Measurements from ENCODE around the gene CAB39L. TPM values are rescaled to one million over a fixed set of nuclear protein-coding genes. Genes with fewer than 3 reads are reported as not detected.

CAB39L gene
- total and polyA plus RNA-seq, 2 of the 13 experiments (the other 11 are each of a cell fraction or from before 2014, with no cell fraction given) = 3.1 to 6.1 TPM

DNA sequence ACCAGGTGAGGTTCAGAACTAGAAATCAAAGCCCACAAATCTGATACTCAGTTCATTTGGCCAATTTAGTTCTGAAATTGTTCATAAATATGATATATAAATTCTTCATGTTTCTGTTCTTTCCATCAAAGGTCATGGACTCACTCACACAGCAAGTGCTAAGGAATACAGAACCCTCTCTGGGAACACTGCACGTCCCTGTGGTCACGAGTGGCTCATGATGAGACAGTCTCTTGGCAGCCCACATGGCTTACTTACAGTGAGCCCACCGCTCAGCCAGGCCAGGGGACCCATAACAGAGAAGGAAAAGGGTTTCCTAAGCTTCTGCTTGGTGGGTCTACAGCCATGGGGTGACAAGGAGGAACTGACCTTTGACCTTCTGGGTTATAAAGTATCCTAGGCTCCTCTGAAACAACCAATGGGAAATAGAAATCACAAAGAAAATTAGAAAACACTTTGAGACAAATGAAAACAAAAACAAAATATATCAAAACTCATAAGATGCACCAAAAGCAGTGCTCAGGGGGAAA lies 128.8 kb downstream of the CAB39L start (continued):
- TF ChIP-seq, protein P1, sequence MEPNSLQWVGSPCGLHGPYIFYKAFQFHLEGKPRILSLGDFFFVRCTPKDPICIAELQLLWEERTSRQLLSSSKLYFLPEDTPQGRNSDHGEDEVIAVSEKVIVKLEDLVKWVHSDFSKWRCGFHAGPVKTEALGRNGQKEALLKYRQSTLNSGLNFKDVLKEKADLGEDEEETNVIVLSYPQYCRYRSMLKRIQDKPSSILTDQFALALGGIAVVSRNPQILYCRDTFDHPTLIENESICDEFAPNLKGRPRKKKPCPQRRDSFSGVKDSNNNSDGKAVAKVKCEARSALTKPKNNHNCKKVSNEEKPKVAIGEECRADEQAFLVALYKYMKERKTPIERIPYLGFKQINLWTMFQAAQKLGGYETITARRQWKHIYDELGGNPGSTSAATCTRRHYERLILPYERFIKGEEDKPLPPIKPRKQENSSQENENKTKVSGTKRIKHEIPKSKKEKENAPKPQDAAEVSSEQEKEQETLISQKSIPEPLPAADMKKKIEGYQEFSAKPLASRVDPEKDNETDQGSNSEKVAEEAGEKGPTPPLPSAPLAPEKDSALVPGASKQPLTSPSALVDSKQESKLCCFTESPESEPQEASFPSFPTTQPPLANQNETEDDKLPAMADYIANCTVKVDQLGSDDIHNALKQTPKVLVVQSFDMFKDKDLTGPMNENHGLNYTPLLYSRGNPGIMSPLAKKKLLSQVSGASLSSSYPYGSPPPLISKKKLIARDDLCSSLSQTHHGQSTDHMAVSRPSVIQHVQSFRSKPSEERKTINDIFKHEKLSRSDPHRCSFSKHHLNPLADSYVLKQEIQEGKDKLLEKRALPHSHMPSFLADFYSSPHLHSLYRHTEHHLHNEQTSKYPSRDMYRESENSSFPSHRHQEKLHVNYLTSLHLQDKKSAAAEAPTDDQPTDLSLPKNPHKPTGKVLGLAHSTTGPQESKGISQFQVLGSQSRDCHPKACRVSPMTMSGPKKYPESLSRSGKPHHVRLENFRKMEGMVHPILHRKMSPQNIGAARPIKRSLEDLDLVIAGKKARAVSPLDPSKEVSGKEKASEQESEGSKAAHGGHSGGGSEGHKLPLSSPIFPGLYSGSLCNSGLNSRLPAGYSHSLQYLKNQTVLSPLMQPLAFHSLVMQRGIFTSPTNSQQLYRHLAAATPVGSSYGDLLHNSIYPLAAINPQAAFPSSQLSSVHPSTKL (CRISPR knock-in tag; IDR thresholded peaks at IDR 0.05) = no peak
- TF ChIP-seq RXRA (CRISPR knock-in tag; IDR thresholded peaks at IDR 0.05) (no peak), TCF12 (IDR thresholded peaks at IDR 0.05) (no peak), TCF12 (CRISPR knock-in tag; IDR thresholded peaks at IDR 0.05) (no peak)
- TF ChIP-seq, protein P2, sequence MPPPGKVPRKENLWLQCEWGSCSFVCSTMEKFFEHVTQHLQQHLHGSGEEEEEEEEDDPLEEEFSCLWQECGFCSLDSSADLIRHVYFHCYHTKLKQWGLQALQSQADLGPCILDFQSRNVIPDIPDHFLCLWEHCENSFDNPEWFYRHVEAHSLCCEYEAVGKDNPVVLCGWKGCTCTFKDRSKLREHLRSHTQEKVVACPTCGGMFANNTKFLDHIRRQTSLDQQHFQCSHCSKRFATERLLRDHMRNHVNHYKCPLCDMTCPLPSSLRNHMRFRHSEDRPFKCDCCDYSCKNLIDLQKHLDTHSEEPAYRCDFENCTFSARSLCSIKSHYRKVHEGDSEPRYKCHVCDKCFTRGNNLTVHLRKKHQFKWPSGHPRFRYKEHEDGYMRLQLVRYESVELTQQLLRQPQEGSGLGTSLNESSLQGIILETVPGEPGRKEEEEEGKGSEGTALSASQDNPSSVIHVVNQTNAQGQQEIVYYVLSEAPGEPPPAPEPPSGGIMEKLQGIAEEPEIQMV (CRISPR knock-in tag; IDR thresholded peaks at IDR 0.05; ENCODE audit: low read depth) = no peak
- TF ChIP-seq, protein P3, sequence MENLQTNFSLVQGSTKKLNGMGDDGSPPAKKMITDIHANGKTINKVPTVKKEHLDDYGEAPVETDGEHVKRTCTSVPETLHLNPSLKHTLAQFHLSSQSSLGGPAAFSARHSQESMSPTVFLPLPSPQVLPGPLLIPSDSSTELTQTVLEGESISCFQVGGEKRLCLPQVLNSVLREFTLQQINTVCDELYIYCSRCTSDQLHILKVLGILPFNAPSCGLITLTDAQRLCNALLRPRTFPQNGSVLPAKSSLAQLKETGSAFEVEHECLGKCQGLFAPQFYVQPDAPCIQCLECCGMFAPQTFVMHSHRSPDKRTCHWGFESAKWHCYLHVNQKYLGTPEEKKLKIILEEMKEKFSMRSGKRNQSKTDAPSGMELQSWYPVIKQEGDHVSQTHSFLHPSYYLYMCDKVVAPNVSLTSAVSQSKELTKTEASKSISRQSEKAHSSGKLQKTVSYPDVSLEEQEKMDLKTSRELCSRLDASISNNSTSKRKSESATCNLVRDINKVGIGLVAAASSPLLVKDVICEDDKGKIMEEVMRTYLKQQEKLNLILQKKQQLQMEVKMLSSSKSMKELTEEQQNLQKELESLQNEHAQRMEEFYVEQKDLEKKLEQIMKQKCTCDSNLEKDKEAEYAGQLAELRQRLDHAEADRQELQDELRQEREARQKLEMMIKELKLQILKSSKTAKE (CRISPR knock-in tag; IDR thresholded peaks at IDR 0.05; ENCODE audit: borderline replicate concordance) = no peak
- TF ChIP-seq, protein P4, sequence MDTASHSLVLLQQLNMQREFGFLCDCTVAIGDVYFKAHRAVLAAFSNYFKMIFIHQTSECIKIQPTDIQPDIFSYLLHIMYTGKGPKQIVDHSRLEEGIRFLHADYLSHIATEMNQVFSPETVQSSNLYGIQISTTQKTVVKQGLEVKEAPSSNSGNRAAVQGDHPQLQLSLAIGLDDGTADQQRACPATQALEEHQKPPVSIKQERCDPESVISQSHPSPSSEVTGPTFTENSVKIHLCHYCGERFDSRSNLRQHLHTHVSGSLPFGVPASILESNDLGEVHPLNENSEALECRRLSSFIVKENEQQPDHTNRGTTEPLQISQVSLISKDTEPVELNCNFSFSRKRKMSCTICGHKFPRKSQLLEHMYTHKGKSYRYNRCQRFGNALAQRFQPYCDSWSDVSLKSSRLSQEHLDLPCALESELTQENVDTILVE (CRISPR knock-in tag; IDR thresholded peaks at IDR 0.05) = no peak

Data from HepG2 (cell line).